Astrocyte (in vitro differentiated cells and primary cell): Measurements from ENCODE around the gene NRTN. TPM values are rescaled to one million over a fixed set of nuclear protein-coding genes. Genes with fewer than 3 reads are reported as not detected.
A peak's percentile ranks its signal among the peaks of the same experiment; 100 is the strongest.

Experiments
- DNase-seq: peaks from one replicate; pipeline ENCODE4 v3.0.0-alpha.2; 2010; ENCODE audit warnings: low read depth
- FAIRE-seq: peaks from 2 replicates; lab custom pipeline; 2011; peaks lifted over from hg19 to GRCh38; lab: Jason Lieb, UNC
- H2AFZ ChIP-seq: 2 replicates; pipeline ENCODE4 v1.6.0; 2012; ENCODE audit warnings: low read depth, low read length, inconsistent platforms
- H3K27ac ChIP-seq: 2 replicates; pipeline ENCODE4 v1.5.1; 2011; ENCODE audit warnings: low read depth, low read length, inconsistent platforms
- H3K27me3 ChIP-seq: 2 replicates; pipeline ENCODE4 v1.6.0; 2011; ENCODE audit warnings: low read length, inconsistent platforms; ENCODE audit not compliant: insufficient read depth
- H3K36me3 ChIP-seq: 2 replicates; pipeline ENCODE4 v1.5.1; 2011; ENCODE audit warnings: low read length, inconsistent platforms; ENCODE audit not compliant: insufficient read depth
- H3K4me1 ChIP-seq: 2 replicates; pipeline ENCODE4 v1.5.1; 2011; ENCODE audit warnings: low read length, inconsistent platforms; ENCODE audit not compliant: insufficient read depth
- H3K4me2 ChIP-seq: 2 replicates; pipeline ENCODE4 v1.6.0; 2012; ENCODE audit warnings: low read length, inconsistent platforms
- H3K4me3 ChIP-seq: 2 replicates; pipeline ENCODE4 v1.5.1; 2011; ENCODE audit warnings: low read depth, mild to moderate bottlenecking, low read length, inconsistent platforms; ENCODE audit not compliant: insufficient read depth
- H3K79me2 ChIP-seq: 2 replicates; pipeline ENCODE4 v1.6.0; 2012; ENCODE audit warnings: mild to moderate bottlenecking, low read length, inconsistent platforms; ENCODE audit not compliant: insufficient read depth
- H3K9ac ChIP-seq: 2 replicates; pipeline ENCODE4 v1.6.0; 2012; ENCODE audit warnings: mild to moderate bottlenecking, low read length, inconsistent platforms
- H3K9me3 ChIP-seq: 2 replicates; pipeline ENCODE4 v1.5.1; 2012; ENCODE audit warnings: low read depth, mild to moderate bottlenecking, low read length, inconsistent platforms; ENCODE audit not compliant: insufficient read depth
- H4K20me1 ChIP-seq: 2 replicates; pipeline ENCODE4 v1.6.0; 2012; ENCODE audit warnings: low read length, inconsistent platforms; ENCODE audit not compliant: insufficient read depth
- H3K27ac Mint-ChIP-seq: one replicate; pipeline ENCODE4 v1.8.0; 2021; ENCODE audit warnings: mild to moderate bottlenecking, mixed read lengths; ENCODE audit not compliant: unreplicated experiment
- H3K27me3 Mint-ChIP-seq: one replicate; pipeline ENCODE4 v1.8.0; 2021; ENCODE audit warnings: low read depth, mixed read lengths; ENCODE audit not compliant: unreplicated experiment
- H3K36me3 Mint-ChIP-seq: one replicate; pipeline ENCODE4 v1.8.0; 2021; ENCODE audit warnings: low read depth, mixed read lengths; ENCODE audit not compliant: unreplicated experiment
- H3K4me1 Mint-ChIP-seq: one replicate; pipeline ENCODE4 v1.8.0; 2021; ENCODE audit warnings: low read depth, mixed read lengths; ENCODE audit not compliant: unreplicated experiment
- H3K4me3 Mint-ChIP-seq: one replicate; pipeline ENCODE4 v1.8.0; 2021; ENCODE audit warnings: mild to moderate bottlenecking, moderate library complexity, mixed read lengths; ENCODE audit not compliant: unreplicated experiment
- H3K9me3 Mint-ChIP-seq: one replicate; pipeline ENCODE4 v1.8.0; 2021; ENCODE audit warnings: mild to moderate bottlenecking, mixed read lengths; ENCODE audit not compliant: unreplicated experiment
- CTCF ChIP-seq: IDR thresholded peaks from 2 replicates; pipeline ENCODE4 v1.5.1; 2011; ENCODE audit warnings: low read depth, mild to moderate bottlenecking, inconsistent platforms, low read length, moderate library complexity; ENCODE audit not compliant: insufficient read depth
- EZH2 ChIP-seq: IDR thresholded peaks from 2 replicates; pipeline ENCODE4 v1.6.1; 2012; ENCODE audit warnings: mild to moderate bottlenecking, low read length, inconsistent platforms; ENCODE audit not compliant: insufficient read depth
- total RNA-seq: library from RNA; stranded (reverse); gene quantifications from 2 replicates; pipeline ENCODE4 v1.2.1, GENCODE V29; 2021

The NRTN gene
- total RNA-seq, 1 donor from 2014 or later, result 0.66 TPM

- TF ChIP-seq CTCF (no peak), EZH2 (no peak)
- no peak overlapping the region for H3K27ac Mint-ChIP-seq
- H3K9ac ChIP-seq, result no peak overlapping the region
- no peaks in the 10 kb centered on the region for H3K4me1 Mint-ChIP-seq
- DNase-seq, result no peak
- no peak overlapping the region for H3K4me2 ChIP-seq
- H3K27ac ChIP-seq, result no peak overlapping the region
- H3K4me3 ChIP-seq, result no peak overlapping the region
- no peaks in the 10 kb centered on the region for H3K36me3 Mint-ChIP-seq
- no peak for FAIRE-seq
- H3K79me2 ChIP-seq, result no peaks in the 10 kb centered on the region
- H3K36me3 ChIP-seq, result no peaks in the 10 kb centered on the region
- peaks cover 5% of the 10 kb centered on the region for H3K4me1 ChIP-seq
- peaks cover 9% of the 10 kb centered on the region for H3K27me3 ChIP-seq
- H3K4me3 Mint-ChIP-seq, result no peak overlapping the region
- no peaks in the 10 kb centered on the region for H3K9me3 ChIP-seq
- H4K20me1 ChIP-seq, result no peaks in the 10 kb centered on the region
- H3K27me3 Mint-ChIP-seq, result peaks cover 31% of the 10 kb centered on the region
- no peak overlapping the region for H2AFZ ChIP-seq
- H3K9me3 Mint-ChIP-seq, result no peaks in the 10 kb centered on the region
These were observed 4.3 kb upstream of the NRTN start for GRCh38 chr19:5800361-5801270.

- Histone ChIP-seq H3K4me1 (peaks cover 5% of the 10 kb centered on the region), H3K27me3 (peaks cover 20% of the 10 kb centered on the region), H4K20me1 (no peaks in the 10 kb centered on the region), H3K4me2 (no peak overlapping the region), H3K79me2 (no peaks in the 10 kb centered on the region), H3K36me3 (no peaks in the 10 kb centered on the region), H3K9me3 (no peaks in the 10 kb centered on the region), H3K4me3 (no peak overlapping the region), H3K9ac (no peak overlapping the region), H3K27ac (no peak overlapping the region), H2AFZ (peak overlapping the region; percentile 19)
- Mint-ChIP-seq H3K36me3 (no peaks in the 10 kb centered on the region), H3K27me3 (peaks cover 37% of the 10 kb centered on the region), H3K4me1 (no peaks in the 10 kb centered on the region), H3K4me3 (no peak overlapping the region), H3K27ac (no peak overlapping the region), H3K9me3 (no peaks in the 10 kb centered on the region)
- no peak for FAIRE-seq
- no peak for TF ChIP-seq CTCF
- no peak for TF ChIP-seq EZH2
- no peak for DNase-seq
These were observed 2.9 kb upstream of the NRTN start for GRCh38 chr19:5801796-5802619.
